A549 (cell line): ENCODE data around the gene ZNF865.

Source experiments
- EP300 ChIP-seq, 2 experiments: fragments of >200 bp; sonication (Bioruptor Twin); formaldehyde crosslinking; IDR thresholded peaks; 2 replicates in 1 of 2; 3 replicates in 1 of 2; pipeline ENCODE4 v1.6.1; 2016 to 2017
- TF ChIP-seq, protein P1 (sequence below): fragments of 200-600 bp; sonication (generic); IDR thresholded peaks from 2 replicates; pipeline ENCODE4 v1.6.1; 2016; ENCODE audit warnings: antibody characterized with exemption, mild to moderate bottlenecking, moderate library complexity
- TF ChIP-seq, protein P2 (sequence below): fragments of >200 bp; sonication (Bioruptor Twin); formaldehyde crosslinking; IDR thresholded peaks from 3 replicates; pipeline ENCODE4 v1.5.1; 2016

DNA sequence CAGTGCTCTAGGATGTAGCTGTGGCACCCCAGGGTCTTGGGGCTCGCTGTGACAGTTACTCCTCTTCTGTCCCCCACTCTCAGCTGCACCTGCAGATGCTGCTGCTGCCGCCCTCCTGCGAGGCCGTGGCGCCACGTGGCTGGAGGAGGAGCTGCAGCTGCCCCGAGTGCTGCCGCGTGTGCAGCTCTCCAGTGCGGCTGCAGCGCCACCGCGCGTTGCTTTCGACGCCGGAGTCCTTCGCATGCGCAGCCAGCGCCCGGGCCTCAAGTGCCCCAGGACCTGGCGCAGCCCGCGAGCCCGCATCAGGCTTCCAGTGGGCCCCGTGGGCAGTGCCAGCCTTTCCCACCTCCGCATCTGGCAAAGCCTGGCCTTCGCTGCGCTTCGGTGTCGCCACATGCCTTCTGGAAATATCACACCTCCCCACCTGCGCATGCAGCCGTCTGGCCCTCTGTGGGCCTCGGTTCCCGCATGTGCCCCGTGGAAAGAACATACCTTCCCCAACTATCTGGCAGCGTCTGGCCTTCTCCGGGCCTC lies 34.7 kb downstream of the ZNF865 start:
- TF ChIP-seq EP300 (IDR thresholded peaks at IDR 0.05) = no peak
- TF ChIP-seq, protein P1, sequence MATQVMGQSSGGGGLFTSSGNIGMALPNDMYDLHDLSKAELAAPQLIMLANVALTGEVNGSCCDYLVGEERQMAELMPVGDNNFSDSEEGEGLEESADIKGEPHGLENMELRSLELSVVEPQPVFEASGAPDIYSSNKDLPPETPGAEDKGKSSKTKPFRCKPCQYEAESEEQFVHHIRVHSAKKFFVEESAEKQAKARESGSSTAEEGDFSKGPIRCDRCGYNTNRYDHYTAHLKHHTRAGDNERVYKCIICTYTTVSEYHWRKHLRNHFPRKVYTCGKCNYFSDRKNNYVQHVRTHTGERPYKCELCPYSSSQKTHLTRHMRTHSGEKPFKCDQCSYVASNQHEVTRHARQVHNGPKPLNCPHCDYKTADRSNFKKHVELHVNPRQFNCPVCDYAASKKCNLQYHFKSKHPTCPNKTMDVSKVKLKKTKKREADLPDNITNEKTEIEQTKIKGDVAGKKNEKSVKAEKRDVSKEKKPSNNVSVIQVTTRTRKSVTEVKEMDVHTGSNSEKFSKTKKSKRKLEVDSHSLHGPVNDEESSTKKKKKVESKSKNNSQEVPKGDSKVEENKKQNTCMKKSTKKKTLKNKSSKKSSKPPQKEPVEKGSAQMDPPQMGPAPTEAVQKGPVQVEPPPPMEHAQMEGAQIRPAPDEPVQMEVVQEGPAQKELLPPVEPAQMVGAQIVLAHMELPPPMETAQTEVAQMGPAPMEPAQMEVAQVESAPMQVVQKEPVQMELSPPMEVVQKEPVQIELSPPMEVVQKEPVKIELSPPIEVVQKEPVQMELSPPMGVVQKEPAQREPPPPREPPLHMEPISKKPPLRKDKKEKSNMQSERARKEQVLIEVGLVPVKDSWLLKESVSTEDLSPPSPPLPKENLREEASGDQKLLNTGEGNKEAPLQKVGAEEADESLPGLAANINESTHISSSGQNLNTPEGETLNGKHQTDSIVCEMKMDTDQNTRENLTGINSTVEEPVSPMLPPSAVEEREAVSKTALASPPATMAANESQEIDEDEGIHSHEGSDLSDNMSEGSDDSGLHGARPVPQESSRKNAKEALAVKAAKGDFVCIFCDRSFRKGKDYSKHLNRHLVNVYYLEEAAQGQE = no peak
- TF ChIP-seq, protein P2, sequence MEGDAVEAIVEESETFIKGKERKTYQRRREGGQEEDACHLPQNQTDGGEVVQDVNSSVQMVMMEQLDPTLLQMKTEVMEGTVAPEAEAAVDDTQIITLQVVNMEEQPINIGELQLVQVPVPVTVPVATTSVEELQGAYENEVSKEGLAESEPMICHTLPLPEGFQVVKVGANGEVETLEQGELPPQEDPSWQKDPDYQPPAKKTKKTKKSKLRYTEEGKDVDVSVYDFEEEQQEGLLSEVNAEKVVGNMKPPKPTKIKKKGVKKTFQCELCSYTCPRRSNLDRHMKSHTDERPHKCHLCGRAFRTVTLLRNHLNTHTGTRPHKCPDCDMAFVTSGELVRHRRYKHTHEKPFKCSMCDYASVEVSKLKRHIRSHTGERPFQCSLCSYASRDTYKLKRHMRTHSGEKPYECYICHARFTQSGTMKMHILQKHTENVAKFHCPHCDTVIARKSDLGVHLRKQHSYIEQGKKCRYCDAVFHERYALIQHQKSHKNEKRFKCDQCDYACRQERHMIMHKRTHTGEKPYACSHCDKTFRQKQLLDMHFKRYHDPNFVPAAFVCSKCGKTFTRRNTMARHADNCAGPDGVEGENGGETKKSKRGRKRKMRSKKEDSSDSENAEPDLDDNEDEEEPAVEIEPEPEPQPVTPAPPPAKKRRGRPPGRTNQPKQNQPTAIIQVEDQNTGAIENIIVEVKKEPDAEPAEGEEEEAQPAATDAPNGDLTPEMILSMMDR = no peak
